ENCODE data around the gene PRKCE.
"Not testable (repeated sequence)": the region's sequence is repeated elsewhere in the genome, so short reads cannot be mapped to it uniquely, and the experiment has no call there.

The PRKCE gene

GRCh38 chr2:45881970-45882581 is 230.6 kb downstream of the PRKCE start:
- in situ Hi-C loops (cut with MboI; ENCODE audit: low sequenced_read_pairs) = no loop called here

DNA sequence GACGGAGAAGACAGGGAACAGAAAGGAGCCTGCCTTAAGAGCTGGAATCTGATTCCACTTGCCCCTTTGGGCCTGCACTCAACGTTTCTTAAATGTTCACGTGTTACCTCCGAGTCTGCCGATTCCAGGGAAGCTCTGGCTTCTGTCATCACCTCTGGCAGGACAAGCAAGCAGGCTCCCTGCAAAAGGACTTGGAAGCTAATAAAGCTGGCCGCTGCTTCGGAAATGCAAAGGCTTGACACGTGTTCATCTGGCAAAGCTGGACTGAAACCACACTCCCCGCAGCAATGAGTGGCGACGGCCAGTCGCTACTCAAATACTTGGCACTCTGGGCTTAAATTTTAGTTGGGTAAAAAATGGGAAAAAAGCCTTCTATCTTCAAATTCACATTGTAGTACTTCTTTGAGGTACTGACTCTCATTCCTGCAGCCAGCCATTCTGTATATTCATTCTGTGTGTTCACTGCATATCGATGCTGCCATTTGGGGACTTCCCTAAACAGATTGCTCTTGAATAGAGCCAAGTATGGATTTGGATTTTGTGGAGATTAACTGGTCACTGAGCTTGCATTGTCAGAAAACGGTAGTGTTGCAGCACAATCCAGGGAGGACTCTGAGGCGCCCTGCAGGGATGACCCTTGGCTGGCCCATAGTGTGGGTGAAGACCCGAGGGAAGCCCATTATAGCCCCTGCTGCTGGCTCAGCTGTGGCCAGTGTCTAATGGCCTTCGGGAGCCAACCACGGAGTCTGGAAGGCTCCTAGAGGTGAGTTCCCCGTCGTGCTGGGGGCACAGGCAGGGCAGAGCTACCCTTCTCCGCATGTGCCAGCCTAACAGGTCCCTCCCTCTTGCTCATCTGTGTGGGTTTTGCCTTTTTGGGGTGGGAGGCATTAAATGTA is 231.5 kb downstream of the PRKCE start:
- in situ Hi-C loops (cut with MboI; ENCODE audit: low sequenced_read_pairs) = no loop called here

DNA sequence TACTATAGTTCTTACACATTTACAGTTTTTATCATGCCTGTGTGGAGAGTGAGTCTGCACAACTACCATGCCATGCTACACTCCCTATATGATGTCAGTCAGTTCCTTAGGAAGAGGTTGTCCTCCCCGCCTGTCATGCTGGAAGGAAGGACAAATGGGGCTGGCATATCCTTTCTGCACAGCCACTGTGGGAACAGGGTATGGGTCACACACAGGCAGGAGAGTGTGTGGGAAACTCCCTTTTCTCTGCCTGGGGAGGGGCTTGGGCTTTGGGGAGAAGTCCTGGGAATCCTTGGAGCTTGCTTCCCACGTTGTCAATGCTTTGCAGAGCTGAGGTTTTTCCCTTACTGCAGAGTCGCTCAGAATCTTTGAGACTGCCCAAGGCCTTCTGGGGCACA is 232.1 kb downstream of the PRKCE start:
- in situ Hi-C loops (cut with MboI; ENCODE audit: low sequenced_read_pairs) = no loop called here

DNA sequence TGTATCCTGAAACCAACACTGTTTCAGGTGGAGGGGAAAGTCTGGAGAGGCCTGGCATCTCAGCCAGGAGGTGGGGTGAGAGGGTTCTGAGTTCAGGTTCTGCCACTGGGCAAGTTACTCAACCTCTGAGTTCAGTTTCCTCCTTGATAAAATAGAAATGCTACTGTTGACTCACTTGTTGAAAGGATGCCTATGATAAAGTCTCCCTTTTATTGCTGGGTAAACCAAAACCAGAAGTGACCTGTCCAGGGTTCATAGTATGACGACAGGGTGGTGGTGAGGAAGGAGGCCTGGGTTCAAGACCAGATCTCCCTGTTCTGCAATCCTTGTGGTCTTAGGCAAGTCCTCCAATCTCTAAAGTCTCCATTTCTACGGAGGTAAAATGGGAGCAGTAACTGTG is 232.7 kb downstream of the PRKCE start:
- in situ Hi-C loops (cut with MboI; ENCODE audit: low sequenced_read_pairs) = no loop called here

DNA sequence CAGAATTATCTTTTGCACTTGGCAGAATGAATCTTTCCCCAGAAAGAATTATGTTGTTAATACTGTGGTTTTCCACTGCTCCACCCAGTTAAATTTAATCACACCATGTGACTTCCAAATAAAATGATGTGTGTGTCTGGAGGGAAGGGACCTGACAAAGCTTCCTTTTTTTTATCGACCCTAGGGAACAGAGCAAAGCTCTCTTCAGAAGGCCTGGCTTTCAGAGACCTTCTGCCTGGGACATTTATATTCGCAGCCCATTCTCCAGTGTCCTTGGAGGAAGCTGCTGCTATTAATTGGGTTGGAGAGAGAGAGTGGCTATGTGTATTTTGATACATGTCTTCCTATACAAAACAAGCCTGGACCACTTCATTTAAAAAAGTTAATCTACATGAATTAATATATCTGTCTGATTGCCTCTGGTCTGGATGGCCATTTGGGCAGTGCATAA is 233.7 kb downstream of the PRKCE start:
- in situ Hi-C loops (cut with MboI; ENCODE audit: low sequenced_read_pairs) = no loop called here

- in situ Hi-C loops (cut with MboI; ENCODE audit: low sequenced_read_pairs) = no loop called here
These were observed 234.7 kb downstream of the PRKCE start for GRCh38 chr2:45886171-45886663.

DNA sequence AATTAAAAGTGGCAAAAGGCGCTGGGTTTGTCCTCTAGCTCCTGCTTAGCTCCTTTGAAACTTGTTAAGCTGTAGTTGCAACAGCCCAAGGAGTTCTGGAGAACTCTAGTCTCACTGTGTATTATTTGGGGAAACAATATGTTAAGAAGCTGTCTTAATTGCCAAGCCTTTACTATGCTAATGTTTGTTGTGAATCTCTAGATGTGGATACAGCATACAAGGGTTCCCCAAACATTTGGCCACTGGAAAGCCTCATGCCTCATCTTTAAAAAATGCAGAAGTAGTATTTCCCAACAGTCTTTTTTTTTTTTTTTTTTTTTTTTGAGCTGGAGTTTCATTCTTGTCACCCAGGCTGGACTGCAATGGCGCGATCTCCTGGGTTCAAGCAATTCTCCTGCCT is 236.7 kb downstream of the PRKCE start:
- in situ Hi-C loops (cut with MboI; ENCODE audit: low sequenced_read_pairs) = no loop called here

DNA sequence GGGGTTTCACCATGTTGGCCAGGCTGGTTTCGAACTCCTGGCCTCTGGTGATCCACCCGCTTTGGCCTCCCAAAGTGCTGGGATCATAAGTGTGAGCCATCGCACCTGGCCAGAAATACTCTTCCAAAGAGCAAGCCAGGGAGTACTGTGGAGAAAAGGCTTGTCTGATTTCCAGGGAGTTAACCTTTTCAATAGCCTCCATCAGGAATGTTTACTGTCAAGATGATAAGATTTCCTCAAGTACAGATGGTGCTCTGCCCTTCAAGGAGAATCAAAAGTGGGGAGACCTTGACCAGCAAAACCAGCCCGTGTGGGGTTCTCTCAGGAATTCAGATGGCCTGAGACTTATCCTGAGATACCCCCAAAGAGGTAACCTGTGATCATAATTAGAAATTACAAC is 237.2 kb downstream of the PRKCE start:
- in situ Hi-C loops (cut with MboI; ENCODE audit: low sequenced_read_pairs) = no loop called here

DNA sequence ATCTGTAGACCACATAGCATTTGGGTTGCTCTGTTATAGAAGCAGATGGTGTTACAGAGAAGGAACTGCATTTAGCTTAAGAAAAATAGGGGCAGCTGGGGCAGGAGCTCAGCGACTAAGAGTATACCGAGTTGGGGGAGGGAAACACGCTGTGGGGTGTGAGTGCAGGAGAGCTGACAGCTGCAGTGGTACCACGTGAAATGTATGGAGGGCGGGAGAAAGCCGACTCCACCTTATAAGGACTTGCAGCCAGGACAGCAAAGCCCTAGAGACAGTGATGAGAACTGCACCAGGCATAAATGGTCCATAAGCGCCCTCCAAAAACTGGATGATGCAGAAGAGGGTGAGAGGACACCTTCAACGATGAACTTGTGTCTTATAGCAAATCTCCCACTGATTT is 237.6 kb downstream of the PRKCE start:
- in situ Hi-C loops (cut with MboI; ENCODE audit: low sequenced_read_pairs) = no loop called here

- in situ Hi-C loops (cut with MboI; ENCODE audit: low sequenced_read_pairs) = no loop called here
These were observed 238.3 kb downstream of the PRKCE start for GRCh38 chr2:45889620-45890370.

DNA sequence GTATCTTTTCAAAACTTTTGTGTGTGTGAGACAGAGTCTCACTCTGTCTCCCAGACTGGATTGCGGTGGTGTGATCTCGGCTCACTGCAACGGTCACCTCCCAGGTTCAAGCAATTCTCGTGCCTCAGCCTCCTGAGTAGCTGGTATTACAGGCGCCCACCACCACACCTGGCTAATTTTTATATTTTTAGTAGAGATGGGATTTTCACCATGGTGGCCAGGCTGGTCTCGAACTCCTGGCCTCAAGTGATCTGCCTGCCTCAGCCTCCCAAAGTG is 238.8 kb downstream of the PRKCE start:
- in situ Hi-C loops (cut with MboI; ENCODE audit: low sequenced_read_pairs) = not testable (repeated sequence)

- in situ Hi-C loops (cut with MboI; ENCODE audit: low sequenced_read_pairs) = no loop called here
These were observed 239.3 kb downstream of the PRKCE start for GRCh38 chr2:45890819-45891218.

- in situ Hi-C loops (cut with MboI; ENCODE audit: low sequenced_read_pairs) = no loop called here
These were observed 240.4 kb downstream of the PRKCE start for GRCh38 chr2:45891719-45892424.

- in situ Hi-C loops (cut with MboI; ENCODE audit: low sequenced_read_pairs) = no loop called here
These were observed 240.9 kb downstream of the PRKCE start for GRCh38 chr2:45892425-45892745.

DNA sequence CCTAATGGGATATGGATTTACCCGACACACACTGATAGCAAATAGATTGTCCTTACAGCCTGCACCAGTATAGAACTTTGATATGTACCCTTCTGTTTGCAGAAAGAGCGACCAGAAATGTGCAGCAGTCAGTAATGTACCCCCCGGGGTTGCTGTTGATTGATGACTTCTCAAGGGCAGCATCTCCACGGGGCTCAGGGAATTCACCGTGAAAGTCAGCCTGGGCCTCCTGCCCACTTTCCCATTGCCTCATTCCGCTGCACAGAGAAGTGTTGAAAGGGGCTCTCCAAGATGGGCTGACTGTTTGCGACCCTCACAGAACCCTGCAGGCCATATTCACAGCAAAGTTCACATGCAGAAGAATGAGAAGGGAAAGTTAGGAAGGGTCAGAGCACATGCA is 241.3 kb downstream of the PRKCE start:
- in situ Hi-C loops (cut with MboI; ENCODE audit: low sequenced_read_pairs) = no loop called here

GRCh38 chr2:45894211-45894610 is 242.7 kb downstream of the PRKCE start:
- in situ Hi-C loops (cut with MboI; ENCODE audit: low sequenced_read_pairs) = no loop called here

GRCh38 chr2:45895241-45895861 is 243.9 kb downstream of the PRKCE start:
- in situ Hi-C loops (cut with MboI; ENCODE audit: low sequenced_read_pairs) = no loop called here

GRCh38 chr2:45896311-45896710 is 244.8 kb downstream of the PRKCE start:
- in situ Hi-C loops (cut with MboI; ENCODE audit: low sequenced_read_pairs) = no loop called here

- in situ Hi-C loops (cut with MboI; ENCODE audit: low sequenced_read_pairs) = no loop called here
These were observed 246.4 kb downstream of the PRKCE start for GRCh38 chr2:45897842-45898241.

- in situ Hi-C loops (cut with MboI; ENCODE audit: low sequenced_read_pairs) = no loop called here
These were observed 247.3 kb downstream of the PRKCE start for GRCh38 chr2:45898819-45899218.

DNA sequence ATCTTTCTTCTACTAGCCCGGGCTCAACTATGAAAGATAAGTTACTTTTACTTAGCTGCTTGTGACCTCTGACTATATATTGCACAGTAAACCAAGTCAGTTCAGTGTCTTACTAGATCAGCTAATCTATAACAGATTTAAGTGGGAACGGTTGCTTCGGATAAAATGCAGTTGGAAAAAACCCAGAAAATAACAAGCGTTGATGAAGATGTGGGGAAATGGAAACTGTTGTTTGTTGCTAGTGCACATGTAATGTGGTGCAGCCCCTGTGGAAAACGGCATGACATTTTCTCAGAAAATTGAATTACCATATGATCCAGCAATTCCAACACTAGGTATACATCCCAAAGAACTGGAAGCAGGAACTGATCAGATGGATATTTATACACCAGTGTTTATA is 248.5 kb downstream of the PRKCE start:
- in situ Hi-C loops (cut with MboI; ENCODE audit: low sequenced_read_pairs) = no loop called here

All from HL-60/S4 (cell line).